Kidney capillary endothelial cell (primary cell): ENCODE measurements around the gene KCNMA1.

Experiments used
- DNase-seq: peaks from one replicate; pipeline ENCODE4 v3.0.0-alpha.2; 2018; ENCODE audit warnings: low spot score

Gene KCNMA1

DNA sequence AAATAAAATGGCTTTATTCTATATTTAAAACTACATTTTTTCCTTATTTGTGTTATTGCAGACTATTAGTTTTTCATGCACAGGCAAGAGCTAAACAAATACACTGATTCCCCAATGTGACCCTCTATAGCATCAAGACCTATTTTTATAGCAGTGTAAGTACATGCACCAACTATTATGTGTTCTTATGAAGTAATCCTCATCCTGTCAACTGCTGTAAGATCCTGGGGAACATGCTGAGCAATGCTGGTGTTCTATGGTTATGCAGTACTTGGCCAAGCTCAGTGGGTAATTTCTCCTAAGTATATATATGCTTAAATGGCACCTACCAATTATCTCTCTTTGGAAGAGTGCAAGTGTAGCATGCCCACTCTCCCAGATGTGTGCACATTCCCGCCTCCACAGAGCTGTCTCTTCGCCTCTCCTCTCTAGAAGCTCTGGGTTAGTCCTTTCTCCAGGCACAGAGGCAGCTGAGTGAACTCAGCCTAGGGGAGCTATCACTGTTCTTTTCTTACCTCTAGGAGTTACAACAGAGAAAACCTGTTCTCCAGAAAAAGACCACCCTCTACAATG lies 428.8 kb downstream of the KCNMA1 start:
- DNase-seq = no peak

DNA sequence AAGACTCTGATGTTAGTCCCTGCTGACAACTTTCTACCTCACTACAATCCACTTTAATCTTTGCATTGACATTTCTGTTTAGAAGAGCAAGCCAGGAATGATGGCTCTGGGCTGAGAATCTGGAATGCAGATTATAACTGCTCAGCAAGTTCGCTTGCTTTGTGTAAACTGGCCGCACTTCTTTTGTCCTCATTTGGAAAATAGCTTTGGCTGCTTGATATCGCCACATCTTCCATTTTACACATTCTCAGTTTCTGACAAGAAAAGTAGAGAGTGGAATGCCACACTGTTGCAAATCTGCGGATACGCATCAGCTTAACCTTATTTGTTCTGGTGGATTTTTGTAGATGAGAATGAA lies 429.8 kb downstream of the KCNMA1 start:
- no peak for DNase-seq

DNA sequence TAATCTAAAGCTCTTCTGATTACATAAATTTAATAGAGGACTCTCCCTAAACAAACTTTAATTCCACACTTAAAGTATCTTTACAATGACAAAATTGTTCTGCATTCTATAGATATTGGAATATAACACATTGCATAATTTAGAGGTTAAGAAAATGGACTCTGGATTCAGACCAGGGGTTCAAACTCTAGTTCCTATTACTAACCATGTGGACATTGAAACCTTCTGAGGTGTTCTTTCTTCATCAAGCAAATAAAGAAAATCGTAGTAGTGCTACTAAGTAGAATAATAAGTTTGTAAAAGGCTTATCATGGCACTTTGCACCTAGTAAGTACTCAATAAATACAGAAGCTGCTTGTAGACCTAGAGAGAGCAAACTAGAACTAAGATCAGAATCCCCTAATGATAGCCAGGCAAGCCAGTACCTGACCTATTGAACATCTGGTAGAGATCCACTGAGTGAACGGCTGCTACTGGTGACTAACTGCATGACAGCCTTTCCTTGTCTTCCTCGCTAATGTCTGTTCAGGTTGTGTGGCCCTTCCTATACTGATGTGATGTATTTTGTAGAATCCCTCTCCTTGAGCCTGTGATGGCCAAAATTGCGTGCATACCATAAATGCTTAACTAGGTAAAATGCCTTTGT lies 430.3 kb downstream of the KCNMA1 start:
- DNase-seq = no peak

DNA sequence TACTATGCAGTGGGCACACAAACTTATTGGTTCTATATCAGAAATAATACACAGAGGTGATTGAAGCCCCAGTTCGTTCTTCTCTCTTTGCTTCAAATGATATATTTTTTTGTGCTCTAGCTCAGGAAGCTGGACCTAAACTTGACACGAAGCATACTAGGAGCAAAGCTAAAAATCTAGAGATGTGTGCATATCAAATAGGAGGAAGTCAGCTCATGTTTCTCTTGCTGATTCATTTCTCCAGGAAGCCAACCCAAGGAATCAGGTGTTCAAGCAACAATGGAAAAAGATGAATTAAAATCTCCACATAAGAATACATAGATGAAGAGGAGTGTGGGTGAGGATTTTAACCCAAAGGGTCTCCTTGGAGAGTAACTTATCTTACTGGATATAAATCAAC lies 432.5 kb downstream of the KCNMA1 start:
- DNase-seq = no peak

DNA sequence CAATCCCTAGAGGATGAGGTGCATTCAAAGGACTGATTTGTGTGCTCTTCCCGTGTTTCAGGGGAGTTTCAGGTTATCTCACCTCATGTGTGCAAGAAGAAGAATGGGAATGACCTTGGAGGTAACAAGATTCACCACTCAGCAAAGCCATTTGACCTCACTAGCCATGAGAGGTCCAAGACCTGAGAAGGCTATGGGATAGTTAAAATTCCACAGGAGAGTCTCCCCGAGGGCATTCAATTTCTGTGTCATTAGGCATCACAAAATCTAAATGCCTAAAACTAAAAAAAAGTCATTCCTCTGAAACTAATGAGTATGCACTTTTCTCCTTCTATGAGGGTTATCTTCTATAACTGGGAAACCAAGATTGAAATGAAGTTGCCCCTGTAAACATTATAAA lies 433.4 kb downstream of the KCNMA1 start:
- DNase-seq = no peak

DNA sequence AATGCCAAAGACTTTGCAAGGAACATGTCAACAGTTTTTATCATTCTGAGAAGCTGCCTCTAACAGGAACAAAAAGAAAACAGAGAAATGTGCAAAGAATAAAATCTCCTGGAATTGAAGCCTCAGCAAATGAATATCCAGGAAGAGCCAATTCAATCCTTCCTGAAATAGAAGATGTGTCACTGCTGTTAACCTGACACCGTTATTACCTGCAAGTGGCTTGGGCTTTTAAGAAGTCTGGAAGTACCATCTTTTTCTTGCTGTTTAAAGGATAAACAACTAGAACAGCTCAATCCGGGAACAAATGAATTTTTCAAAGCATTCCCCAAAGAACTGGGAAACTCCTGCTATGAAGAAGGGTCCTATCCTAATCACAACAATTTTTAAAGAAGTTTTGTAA lies 434.8 kb downstream of the KCNMA1 start:
- no peak for DNase-seq

DNA sequence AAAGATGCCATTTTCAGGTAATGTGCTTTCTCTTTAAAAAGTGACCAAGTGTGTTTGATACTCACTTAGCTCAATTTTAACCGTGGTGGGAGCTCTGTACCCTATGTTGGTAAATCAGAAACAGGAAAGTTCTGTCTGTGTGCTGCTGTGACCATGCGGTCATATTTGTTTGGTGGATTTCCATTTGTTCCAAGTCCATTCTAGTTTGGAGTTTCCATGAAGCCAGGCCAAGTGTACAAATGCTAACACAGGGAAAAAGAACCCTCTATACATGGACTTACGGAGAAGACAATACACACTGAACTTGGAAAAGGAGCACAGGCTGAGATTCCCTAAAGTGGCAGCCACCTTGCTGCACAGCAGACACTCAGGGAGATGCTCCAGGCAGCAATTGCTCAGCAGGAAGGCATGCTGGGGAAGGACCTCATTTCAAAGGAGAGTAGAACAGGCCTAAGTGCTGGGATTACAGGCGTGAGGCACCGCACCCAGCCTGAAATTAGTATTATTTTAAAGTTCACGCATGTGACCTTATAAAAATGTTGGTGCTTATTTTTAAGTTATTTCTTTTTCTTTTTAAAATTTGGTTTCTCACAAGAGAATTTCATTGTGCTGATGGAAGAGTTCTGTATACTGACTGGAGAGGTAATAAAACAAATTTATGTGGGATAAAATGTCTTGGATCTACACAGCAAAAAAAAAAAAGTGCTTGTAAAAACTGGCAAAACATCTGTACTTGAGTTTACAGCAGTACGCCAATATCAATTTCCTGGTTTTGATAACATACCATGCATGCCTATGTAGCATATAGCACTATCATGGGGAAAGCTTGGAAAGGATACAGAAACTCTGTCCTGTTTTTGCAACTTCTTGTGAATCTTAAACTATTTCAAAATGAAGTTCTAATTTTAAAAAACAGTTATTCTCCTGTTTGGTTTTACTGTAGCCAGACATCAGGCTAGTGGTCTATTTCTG lies 436.2 kb downstream of the KCNMA1 start:
- DNase-seq = no peak

DNA sequence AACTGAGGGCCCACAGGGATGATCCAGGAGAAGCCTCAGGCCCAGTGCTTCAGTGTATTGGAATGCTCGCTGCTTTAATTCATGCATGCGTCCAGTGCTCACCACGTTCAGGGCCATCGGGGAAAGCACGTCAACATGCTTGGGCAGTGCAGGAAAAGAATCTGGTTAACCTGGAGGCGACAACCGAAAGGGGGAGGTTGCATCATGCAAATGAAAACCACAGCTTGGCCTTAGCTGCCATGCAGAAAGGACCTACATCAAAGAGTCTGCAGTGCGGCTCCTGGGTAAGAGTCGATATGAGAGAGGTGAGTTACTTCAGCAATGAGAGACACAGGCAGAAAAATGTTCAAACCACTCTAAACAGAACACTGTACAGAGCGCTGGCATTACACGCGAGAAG lies 440.1 kb downstream of the KCNMA1 start:
- DNase-seq = no peak

DNA sequence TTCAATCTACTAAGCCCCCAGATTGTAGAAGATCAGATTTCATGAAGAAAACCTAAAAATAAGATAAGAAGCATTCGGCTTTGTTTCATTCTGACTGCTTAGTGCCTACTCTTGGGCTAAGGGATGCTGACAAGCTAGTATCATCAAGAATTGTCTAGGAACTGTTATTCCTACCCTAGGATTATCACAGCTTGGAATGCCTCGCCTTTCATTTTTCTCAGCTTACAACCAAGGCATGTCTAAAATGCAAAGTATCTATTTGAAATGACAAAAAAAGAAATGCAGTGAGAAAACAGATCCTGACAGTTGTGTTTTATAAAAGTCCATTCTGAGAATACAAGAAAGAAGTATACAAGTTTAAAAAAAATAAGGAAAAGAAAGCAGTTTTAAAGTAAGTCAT lies 441.0 kb downstream of the KCNMA1 start:
- DNase-seq = no peak

DNA sequence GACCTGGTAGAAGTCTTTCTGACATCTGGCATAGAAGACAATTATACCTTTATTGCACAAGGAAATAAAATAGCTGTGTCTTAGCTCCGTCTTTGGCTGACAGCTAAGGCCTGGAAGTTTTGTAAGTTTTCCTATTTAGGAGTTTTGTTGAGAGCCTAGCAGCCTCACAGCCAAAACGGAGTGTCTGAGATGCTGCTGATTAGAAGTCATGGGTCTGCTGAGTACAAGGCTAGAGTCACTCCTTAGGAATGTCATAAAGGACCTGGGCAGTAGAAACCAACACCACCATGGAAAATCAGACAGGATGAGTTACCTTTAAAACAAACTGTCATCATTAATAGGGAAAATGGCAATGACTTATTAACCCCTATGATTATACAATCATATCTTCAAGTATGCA lies 442.5 kb downstream of the KCNMA1 start:
- DNase-seq = no peak

DNA sequence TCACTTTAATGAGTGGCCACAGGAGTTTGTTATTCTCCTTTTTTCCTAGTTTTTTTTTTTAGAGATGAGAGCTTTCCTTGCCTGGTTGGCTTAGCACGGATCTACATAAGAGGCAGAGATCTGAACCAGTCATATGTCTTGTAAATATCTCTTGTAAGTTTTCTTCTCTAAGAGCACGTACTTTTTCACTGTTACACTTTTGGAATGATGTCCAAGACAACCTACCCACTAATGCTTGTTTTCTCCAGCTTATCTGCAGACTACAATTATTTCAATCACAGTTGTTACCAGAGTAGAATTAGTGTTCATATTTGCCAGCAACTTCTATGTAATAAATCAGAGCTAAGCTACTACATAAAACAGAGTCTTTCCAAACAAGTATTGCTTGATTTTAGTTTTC lies 444.6 kb downstream of the KCNMA1 start:
- DNase-seq = no peak

DNA sequence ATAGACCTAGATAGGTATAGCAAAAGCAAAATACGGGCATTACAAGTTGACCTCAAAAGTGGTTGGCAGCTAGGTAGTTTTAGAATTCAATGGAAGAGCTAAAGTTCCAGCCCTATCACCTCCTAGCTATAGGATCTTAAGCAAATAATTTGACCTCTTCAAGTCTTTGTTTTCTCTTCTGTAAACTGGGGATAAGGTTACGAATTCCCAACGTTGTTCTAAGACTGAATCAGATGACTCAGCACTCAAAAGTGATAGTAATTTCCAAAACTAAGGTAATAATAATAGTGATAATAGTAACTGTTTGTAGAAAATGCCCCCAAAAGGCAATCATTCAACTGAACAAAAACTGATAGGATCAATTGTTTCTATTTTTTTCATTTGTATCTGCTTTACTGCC lies 445.2 kb downstream of the KCNMA1 start:
- no peak for DNase-seq

DNA sequence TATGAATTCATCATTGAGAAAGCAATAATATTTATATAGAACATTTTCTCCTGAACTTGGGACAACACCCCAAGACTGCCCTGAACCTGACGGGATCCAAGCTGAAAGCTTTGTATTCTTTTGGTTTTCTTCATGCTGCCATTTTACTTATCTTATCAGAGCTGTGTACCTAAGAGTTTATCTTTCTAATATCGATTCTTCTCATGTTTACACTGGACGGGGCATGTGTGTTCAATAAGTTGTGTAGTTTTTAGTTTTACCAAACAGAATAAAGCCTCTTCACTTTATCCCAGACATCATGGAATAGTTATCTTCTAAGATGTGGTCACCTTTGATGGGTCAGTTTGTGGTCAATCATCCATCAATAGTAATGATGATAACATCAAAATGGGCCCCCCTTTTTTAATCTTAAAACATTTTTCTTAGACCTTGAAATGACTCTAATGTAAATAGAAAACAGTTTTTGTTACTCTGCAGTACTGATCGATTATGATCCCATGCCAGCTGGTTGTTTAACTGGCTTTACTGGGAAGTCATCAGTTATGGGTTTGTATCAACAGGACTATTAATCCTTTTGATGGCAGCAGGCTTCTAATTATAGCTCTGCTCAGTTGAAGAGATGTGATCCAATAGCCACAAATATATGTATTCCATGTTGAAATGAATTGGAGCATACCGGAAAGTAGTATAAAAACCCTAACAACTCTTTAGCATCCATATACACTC lies 446.1 kb downstream of the KCNMA1 start:
- no peak for DNase-seq

DNA sequence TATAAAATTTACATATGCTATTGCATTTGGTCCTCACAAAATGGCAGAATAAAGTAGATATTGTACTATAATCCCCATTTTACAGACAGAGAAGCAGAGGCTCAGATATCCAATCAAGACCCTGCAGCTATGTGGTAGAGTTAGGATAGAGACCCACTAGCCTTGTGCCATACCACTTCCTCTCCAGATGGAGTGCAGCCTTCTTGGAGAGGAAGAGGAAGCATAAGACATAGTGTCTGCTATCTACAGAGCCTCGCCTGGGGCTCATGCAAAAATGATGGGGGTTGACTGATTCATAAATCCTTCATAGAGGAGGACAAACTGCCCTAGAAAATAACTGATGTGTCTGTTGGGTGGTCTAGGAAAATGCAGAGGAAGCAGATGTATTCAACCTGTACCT lies 447.3 kb downstream of the KCNMA1 start:
- no peak for DNase-seq

DNA sequence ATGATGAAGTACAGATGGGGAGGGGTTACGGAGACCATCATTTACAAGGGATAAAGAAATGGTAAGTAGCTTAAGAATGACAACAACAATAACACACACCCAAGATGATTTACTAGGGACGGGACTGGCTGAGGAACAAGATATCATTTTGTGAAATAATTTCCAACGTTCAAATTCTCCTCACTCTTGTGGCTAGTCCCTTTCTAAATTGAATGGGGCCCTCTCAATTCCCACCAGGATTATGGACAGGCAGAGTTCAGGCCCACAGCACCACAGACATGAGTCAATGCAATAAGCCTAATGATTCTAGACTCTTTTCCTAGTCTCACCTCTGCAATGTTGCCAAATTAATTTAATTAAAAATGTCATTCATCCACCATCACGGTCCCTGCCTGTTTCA lies 448.1 kb downstream of the KCNMA1 start:
- DNase-seq = no peak

DNA sequence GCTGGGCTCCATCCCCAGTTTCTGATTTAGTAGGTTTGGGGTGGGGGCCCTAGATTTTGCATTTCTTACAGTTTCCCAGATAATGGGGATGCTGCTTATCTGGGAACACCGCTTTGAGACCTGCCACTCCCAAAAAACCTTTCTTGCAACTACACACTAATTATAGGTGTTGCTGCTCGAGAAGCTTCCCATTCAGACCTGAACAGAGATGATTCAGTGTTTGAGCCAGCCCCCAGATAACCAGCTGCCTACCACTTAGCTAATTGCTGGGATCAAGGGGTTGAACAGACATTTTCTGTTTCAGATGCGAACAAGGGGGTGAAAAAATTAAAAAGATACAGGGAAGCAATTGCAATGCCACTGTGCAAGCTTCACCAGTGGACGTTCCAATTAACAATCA lies 448.5 kb downstream of the KCNMA1 start:
- DNase-seq = no peak

DNA sequence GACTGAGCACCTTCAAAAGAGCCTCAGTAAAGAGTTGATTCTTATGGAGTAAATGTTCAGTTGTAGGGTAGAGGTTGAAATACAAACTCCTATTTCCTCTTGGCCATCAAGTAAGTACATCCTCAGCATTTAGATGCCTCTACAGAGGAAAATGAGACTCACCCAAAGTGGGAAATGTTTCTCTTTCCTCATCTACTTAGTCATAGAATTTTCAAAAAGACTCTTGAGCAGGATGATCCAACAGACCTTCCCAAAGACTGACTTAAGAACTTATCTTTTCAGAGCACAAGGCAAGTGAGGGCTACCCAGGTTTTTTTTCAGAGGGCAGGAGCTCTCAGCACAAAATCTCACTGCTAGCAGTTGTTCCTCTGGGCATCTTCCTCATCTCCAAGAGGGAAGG lies 449.1 kb downstream of the KCNMA1 start:
- no peak for DNase-seq

DNA sequence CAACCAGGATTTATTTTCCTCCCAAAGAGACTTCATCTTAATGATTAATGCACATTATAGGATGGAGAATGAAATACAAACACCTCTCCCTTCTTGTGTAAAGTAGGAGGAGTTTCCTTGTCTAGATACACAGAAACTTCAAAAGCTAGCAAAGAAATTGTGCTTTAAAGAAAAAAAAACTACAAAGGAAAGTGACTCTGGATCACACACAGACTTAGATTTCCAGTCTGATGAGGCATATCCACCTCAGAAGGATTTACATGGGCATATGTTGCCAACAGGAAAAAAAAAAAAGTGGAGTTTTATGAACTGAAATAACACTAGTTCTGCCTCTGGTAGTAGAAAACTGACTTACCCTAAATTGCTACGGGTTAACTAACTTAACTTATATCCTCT lies 449.6 kb downstream of the KCNMA1 start:
- DNase-seq = no peak

DNA sequence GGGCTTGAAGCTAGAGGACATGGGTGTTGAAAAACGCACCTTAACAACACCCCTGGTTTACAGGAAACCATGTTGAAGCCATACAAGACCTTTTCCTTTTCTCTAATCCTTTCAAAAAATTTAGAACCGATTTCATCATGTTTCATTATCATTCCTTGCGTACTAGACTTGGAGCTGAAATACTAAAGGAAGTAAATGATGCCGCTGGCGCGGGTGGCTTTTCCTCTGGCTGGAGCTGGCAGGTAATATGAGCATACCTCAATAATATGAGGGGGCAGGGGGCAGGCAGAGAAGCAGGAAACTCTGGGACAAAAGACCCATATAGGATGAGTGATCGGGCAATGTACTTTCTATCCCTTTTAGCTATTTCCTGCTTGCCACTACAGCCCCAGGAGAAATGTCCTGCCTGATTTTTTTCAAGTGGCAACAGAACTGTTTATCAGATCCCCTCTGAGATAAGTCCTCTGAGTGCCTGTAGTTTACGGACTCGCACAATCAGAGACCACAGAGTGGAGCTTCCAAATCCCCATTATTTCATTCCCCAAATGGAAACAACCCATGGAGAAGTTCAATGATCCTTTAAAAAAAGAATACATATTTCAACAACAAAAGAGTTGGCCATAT lies 450.1 kb downstream of the KCNMA1 start:
- DNase-seq = no peak

DNA sequence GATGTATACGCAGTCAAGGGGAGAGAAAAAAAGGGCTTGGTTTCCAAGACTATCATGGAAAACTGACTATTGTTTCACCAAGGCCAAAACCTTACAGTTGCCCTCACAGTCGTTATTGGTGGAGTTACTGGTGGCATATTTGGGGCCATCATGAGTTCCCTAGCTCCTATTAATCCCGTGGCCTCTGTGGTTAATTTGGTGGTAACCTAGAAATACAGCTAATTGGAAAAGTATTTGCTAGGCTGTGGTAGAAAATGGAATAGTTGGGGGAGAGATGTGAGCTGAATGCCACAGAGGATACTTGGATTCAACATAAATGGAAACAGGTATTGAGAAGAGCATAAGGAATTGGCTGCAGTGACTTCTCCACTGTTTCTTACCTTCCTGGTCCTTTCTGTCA lies 450.7 kb downstream of the KCNMA1 start:
- no peak for DNase-seq

DNA sequence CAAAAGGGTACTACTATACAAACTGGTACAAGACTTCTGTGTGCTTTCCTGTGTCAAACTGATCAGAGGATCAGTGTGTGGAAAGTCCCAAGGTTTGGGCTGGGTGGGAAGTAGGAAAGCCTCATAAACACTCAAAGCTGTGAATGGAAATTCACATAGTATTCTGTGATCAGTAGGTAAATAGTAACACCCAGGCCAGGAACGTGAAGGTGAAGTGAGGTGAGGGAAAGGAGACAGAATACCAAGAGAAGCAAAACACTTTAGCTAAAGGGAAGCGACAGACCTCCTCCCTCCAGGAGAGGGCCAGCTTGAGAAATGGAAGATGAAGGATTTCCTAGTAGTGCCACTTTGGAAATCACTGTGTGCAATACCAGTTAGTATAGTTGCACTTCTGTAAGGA lies 451.9 kb downstream of the KCNMA1 start:
- no peak for DNase-seq

DNA sequence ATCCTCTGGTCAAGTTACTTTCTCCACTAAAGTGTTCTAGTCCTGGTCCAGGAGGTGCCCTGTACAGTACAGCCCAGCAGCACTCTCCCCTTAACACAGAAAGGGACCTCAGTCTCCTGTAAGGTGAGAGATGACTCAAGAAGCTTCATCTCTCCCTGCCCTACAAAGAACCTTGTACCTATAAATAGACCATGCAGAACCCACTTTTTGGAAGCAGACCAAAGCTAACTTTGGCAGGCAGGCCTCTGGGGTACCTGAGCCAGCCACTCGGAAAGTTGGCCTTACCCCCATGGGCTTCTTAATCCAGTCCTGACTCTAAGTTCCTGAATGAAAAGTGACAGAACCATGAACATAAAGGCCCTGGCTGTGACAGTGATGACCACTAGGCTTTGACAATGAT lies 454.8 kb downstream of the KCNMA1 start:
- DNase-seq = no peak
